Activated naive CD4-positive, alpha-beta T cell treated with anti-CD3 and anti-CD28 coated beads, Interleukin-2, amount 10 ng/mL, durations not matched to agents 7 days and 5 days (primary cell): ENCODE data around the gene CCDC154.
A peak's percentile ranks its signal among the peaks of the same experiment; 100 is the strongest.
"Not testable (repeated sequence)": the region's sequence is repeated elsewhere in the genome, so short reads cannot be mapped to it uniquely, and the experiment has no call there.

ENCODE experiments used
- CTCF ChIA-PET: fragments of 350-600 bp; sonication (Branson Sonifier 250); formaldehyde crosslinking; loops from one replicate; lab custom pipeline; 2021; ENCODE audit warnings: antibody characterized with exemption; lab: Charles Lee
- DNase-seq: peaks from one replicate; pipeline ENCODE4 v3.0.0-alpha.2; 2020
- H3K27ac Mint-ChIP-seq: one replicate; pipeline ENCODE4 v1.8.0; 2021; ENCODE audit warnings: mild to moderate bottlenecking, moderate library complexity, mixed read lengths
- H3K27me3 Mint-ChIP-seq: one replicate; pipeline ENCODE4 v1.8.0; 2021; ENCODE audit warnings: mild to moderate bottlenecking, mixed read lengths
- H3K36me3 Mint-ChIP-seq: one replicate; pipeline ENCODE4 v1.8.0; 2021; ENCODE audit warnings: mixed read lengths
- H3K4me1 Mint-ChIP-seq: one replicate; pipeline ENCODE4 v1.8.0; 2021; ENCODE audit warnings: mixed read lengths
- H3K4me3 Mint-ChIP-seq: one replicate; pipeline ENCODE4 v1.8.0; 2021; ENCODE audit warnings: mild to moderate bottlenecking, moderate library complexity, mixed read lengths
- H3K9me3 Mint-ChIP-seq: one replicate; pipeline ENCODE4 v1.8.0; 2021; ENCODE audit warnings: mixed read lengths

CCDC154 gene

DNA sequence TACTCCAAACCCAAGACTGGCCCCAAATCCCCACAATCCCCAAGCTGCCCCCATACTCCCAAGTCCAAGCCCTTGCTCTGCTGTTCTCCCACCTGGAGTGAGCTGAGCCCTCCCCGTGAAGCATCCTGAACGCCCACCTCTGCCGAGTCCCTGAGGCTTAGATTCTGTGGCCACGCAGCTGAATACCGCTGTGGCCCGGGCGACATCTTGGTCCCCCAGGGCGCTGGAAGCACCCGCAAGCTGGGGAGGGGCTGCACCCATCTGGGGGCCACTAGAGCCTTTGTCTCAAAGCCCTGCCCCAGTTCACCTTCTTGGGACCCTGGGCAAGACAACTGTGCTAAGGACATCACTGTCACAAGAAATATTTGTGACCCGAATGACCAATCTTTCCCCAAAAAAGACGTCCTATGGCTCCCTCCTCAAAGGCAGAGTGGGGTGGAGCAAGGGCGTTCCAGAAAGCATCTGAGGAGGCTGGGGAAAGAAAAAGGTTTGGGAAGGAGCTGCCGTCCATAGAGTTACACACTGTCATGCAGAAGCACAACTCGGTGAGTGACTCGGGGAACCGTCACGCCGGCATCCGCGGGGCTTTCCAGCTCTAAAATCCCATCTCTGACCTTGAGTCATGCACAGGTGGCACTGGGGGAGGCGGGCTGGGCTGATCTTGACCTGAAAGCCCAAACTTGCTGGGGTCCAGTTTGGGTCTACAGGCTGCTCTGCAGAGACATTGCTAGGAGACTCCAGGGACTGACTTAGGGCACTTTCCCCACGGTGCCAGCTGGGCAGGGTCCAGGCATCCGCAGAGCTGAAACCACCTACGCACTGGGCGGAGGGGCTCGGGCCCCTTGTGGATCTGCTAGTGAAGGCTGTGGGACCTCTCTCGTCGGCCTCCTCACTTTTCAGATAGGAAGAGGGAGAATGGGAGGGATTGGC, 37.8 kb upstream of the CCDC154 start:
- Mint-ChIP-seq H3K27me3 (peaks cover 40% of the 10 kb centered on the region), H3K36me3 (no peaks in the 10 kb centered on the region), H3K4me3 (no peak overlapping the region), H3K27ac (no peak overlapping the region), H3K4me1 (no peaks in the 10 kb centered on the region), H3K9me3 (no peaks in the 10 kb centered on the region)
- DNase-seq, result no peak
- CTCF ChIA-PET, result no interaction called here

DNA sequence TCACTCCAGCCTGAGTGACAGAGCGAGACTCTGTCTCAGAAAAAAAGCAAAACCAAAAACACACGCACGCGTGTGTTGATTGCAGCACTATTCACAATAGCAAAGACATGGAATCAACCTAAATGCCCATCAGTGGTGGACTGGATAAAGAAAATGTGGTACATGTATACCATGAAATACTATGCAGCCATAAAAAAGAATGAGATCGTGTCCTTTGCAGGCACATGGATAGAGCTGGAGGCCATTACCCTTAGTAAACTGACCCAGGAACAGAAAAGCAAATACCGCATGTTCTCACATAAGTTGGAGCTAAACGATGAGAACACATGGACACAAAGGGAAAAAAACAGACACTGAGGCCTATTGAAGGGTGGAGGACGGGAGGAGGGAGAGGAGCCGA, 34.6 kb upstream of the CCDC154 start:
- H3K4me3 Mint-ChIP-seq, H3K36me3 Mint-ChIP-seq, CTCF ChIA-PET, H3K9me3 Mint-ChIP-seq, DNase-seq, H3K27ac Mint-ChIP-seq: not testable (repeated sequence)
- Mint-ChIP-seq H3K4me1 (peaks cover 11% of the 10 kb centered on the region), H3K27me3 (peaks cover 35% of the 10 kb centered on the region)

DNA sequence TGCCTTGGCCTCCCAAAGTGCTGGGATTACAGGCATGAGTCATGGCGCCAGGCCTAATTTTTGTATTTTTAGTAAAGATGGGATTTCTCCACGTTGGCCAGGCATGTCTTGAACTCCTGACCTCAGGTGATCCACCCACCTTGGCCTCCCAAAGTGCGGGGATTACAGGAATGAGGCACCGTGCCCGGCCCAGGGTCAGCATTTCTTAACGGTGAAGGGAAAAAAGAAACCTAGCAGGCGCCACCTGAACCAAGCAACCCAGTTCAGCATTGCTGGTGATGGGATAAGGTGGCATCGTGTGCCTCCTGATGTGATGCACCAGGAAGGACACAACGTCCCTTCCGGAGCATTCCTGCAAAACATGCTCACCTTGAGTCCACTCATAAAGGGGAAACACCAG, 32.7 kb upstream of the CCDC154 start:
- H3K4me1 Mint-ChIP-seq, result peaks cover 25% of the 10 kb centered on the region
- peaks cover 2% of the 10 kb centered on the region for H3K36me3 Mint-ChIP-seq
- CTCF ChIA-PET, result no interaction called here
- no peak for DNase-seq
- no peak overlapping the region for H3K4me3 Mint-ChIP-seq
- peaks cover 20% of the 10 kb centered on the region for H3K27me3 Mint-ChIP-seq
- no peak overlapping the region for H3K27ac Mint-ChIP-seq
- H3K9me3 Mint-ChIP-seq, result no peaks in the 10 kb centered on the region

DNA sequence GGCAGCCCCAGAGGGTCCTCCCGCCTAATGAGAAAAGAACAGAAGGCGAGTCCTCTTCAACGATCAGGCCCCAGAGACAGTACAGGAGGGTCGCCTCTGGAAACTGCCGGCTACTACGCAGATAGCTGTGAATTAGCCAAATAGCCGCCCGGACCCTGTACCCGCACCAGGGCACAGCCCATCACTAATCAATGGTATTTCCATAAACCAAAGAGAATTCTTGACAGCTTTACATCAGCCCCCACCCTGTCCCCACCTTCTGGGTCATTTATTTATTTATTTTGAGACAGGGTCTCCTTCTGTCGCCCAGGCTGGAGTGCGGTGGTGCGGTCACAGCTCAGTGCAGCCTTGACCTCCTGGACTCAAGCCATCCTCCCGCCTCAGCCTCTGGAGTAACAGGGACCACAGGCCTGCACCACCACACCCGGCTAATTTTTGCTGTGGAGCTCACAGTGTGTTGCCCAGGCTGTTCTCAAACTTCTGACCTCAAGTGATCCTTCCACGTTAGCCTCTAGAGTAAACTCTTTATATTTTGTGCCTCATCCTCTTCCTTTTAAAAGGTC, 31.3 kb upstream of the CCDC154 start:
- H3K27ac Mint-ChIP-seq, result peak overlapping the region; percentile 88
- H3K4me3 Mint-ChIP-seq, result peak overlapping the region; percentile 83
- no peak for DNase-seq
- H3K27me3 Mint-ChIP-seq, result peaks cover 6% of the 10 kb centered on the region
- H3K4me1 Mint-ChIP-seq, result peaks cover 34% of the 10 kb centered on the region
- peaks cover 2% of the 10 kb centered on the region for H3K36me3 Mint-ChIP-seq
- CTCF ChIA-PET, result no interaction called here
- no peaks in the 10 kb centered on the region for H3K9me3 Mint-ChIP-seq

DNA sequence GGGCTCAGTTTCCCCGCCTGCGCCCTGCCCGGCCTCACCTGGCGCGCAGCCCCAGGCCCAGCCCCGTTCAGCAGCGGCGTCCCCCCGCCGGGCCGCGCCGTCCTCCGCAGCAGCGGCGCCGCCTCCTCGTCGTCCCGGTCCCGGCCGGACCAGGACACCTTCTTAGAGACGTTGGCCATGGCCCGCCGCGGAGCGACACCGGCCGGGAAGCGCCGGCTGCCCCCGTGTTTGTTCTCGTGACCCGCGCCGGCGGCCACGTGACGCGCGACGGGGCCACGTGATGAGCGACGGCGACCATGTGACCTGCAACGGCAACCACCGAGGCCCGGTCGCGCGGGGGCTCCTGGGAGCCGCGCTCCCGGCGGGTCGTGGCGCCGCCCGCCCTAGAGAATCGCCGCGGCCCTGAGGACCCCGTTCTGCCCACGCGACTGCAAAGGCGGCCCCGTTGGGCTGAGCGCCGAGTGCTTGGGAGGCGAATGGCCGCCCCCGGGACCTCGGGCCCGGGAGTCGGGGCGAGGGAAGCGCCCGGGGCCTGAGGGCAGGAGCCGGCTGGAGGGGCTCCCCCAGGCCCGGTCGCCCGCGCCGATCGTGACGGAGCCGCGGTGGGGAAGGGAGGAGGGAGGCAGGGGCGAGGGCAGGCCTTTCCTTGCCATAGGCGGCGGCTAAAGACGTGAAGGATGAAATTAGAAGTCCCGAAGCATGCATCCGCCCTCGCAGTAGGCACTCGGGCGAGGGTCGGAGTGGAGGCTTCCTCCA, 30.6 kb upstream of the CCDC154 start, which contains the start of gene CLCN7:
CLCN7 (minus strand) TSS at position 233 of the 756 bp plus-strand sequence; CDS start at position 179, 54 bp downstream.
- H3K27me3 Mint-ChIP-seq, result peaks cover 5% of the 10 kb centered on the region
- CTCF ChIA-PET, result no interaction called here

DNA sequence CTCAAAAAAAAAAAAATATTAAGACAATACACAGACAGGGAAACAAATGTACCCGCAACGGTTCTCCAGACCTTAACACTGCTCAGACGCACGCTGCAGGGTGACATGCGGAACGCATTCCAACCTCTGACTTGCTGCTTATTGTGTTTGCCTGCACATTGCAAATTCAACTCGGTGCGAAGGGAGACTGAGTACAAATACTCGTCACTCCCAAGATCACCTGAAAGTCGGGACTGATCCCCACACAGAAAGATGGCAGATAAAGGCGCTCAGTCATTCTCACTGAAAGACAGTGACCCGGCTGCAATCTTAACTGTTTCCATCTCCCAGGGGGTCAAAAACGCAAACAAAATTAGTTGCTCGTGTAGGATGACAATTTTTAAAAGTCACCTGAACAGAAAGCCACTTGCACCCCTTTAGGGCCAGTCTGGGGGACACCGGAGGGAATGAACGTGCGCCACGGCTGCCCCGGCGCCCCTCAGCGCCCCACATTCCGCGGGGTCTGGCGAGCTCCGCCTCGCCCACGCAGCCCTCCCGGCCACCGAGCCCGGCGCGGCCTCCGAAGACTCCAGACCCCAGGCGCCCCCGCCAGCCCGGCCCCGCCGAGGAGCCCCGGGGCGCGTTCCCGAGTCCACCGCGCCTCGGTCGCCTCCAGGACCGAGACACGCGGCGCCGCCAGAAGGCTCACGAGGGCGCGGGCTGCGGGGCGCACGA, 29.9 kb upstream of the CCDC154 start:
- H3K27me3 Mint-ChIP-seq, result peaks cover 5% of the 10 kb centered on the region
- DNase-seq, result no peak
- peak overlapping the region; percentile 83 for H3K4me3 Mint-ChIP-seq
- no peaks in the 10 kb centered on the region for H3K9me3 Mint-ChIP-seq
- H3K4me1 Mint-ChIP-seq, result peaks cover 36% of the 10 kb centered on the region
- CTCF ChIA-PET, result no interaction called here
- H3K27ac Mint-ChIP-seq, result peak overlapping the region; percentile 74
- peaks cover 2% of the 10 kb centered on the region for H3K36me3 Mint-ChIP-seq

More for the DNA sequence above, 30.6 kb upstream of the CCDC154 start, which contains the start of gene CLCN7:
- Mint-ChIP-seq H3K4me3 (peak within 1 kb of the TSS; percentile 83), H3K27ac (peak within 1 kb of the TSS; percentile 88), H3K36me3 (peaks cover 2% of the 10 kb centered on the region), H3K4me1 (peaks cover 34% of the 10 kb centered on the region), H3K9me3 (no peaks in the 10 kb centered on the region)
- DNase-seq, result peak; percentile 93

DNA sequence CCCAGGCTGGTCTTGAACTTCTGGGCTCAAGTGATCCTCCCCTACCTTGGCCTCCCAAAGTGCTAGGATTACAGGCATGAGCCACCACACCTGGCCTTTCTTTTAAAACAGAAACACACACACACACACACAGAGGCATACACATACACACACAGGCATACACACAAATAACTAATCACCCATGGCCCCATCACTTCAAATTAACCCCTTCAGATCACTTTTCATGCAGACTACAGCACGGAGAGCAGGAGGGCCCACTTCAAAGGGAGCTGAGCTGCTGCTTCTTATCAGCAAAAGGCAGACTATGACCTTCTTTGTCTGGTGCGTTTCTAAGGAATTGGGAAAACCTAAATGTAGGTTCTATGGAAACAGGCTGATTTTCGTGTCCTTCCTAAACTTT, 28.6 kb upstream of the CCDC154 start:
- no peak for DNase-seq
- H3K36me3 Mint-ChIP-seq, result peaks cover 2% of the 10 kb centered on the region
- no peaks in the 10 kb centered on the region for H3K9me3 Mint-ChIP-seq
- H3K4me1 Mint-ChIP-seq, result peaks cover 36% of the 10 kb centered on the region
- CTCF ChIA-PET, result no interaction called here
- peak overlapping the region; percentile 46 for H3K4me3 Mint-ChIP-seq
- H3K27ac Mint-ChIP-seq, result no peak overlapping the region
- peaks cover 1% of the 10 kb centered on the region for H3K27me3 Mint-ChIP-seq

DNA sequence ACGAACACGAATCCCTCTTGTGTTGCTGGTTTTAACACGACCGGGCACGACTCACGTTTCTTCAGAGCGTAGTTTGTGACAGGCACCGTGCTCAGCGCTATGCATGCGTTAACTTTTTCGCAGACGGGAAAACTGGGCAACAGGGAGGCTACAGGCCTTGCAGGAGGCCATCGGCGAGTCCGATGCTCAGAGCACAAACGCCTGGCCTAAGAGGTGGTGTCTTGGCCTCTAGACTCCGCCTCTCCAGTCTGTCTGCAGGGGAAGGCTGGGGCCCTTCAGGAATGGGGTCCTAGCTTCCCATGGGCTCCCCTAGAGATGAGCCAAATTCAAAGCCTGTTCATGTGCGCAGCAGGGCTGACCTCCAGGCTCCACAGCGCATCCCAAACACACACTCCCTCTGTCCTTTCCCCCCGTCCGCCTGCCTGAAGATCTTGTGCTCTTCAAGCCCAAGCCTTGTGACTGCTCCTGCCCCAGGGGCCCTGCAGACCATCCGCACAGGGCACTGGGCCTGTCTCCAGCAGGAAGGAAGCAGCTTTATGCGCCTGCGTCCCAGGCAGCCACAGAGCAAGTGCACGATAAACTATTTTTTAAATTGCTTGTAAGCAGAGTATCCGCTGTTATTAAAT, 27.3 kb upstream of the CCDC154 start:
- DNase-seq, result no peak
- Mint-ChIP-seq H3K27ac (no peak overlapping the region), H3K9me3 (no peaks in the 10 kb centered on the region), H3K4me3 (no peak overlapping the region), H3K27me3 (no peaks in the 10 kb centered on the region), H3K4me1 (peaks cover 36% of the 10 kb centered on the region), H3K36me3 (peaks cover 2% of the 10 kb centered on the region)
- CTCF ChIA-PET, result no interaction called here

DNA sequence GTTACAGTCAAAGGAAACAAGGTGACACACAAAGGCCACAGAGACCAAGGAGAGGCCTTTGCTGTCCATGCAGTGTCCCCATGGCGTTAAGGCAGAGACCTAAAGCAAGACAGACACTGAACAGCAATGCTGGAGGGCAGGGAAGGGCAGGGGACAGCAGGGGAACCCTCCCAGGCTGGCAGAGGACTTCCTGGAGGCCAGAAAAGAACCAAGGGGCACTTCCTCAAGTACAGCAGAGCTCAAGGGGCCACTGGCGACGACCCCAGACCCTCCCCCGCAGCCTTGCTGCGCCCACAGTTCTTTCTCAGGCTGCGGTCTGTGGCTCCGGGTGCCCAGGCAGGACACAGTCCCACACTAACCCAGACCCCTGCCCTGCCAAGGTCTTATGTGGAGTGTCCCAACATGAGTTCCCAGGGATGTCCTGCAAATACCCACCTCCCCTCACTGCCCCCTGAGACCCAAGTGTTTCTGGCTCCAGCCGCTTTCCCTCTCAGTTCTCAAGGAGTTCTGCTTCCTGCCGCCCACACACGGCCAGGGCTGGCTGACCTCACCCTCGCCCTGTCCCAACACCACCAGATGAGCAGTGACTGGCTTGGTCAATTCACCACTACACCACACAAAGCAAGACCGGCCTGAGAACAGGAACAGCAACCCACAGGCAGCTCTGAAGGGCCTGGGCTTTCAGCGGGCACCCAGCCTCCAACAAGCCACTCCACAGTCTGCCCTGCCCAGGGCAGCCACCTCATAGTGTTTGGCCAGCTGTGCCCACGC, 26.3 kb upstream of the CCDC154 start:
- no peak for DNase-seq
- Mint-ChIP-seq H3K27me3 (no peaks in the 10 kb centered on the region), H3K36me3 (peaks cover 2% of the 10 kb centered on the region), H3K9me3 (no peaks in the 10 kb centered on the region), H3K27ac (peak overlapping the region; percentile 45), H3K4me1 (peaks cover 32% of the 10 kb centered on the region), H3K4me3 (no peak overlapping the region)
- CTCF ChIA-PET, result no interaction called here

DNA sequence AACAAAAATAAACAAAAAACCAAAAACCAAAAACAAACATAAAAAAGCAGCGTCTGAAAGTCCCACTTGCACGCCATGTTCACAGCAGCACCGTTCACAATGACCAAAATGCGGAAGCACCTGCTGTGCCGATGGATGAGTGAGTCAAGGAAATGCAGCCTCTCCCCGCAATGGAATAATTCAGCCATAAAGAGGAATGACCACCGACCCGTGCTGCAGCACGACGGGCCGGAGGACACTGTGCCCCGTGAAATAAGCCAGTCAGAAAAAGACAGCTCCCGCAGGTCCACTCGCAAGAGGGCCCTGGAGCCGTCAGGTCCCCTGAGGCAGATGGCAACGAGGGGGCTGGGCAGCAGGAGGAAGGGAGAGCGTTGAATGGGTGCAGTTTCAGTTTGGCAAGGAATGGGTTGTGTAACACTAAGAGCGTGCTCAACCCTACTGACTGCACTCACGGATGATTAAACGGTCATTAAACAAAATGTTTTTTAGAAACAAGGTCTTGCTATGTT, 25.4 kb upstream of the CCDC154 start:
- H3K4me3 Mint-ChIP-seq, result no peak overlapping the region
- H3K27ac Mint-ChIP-seq, result no peak overlapping the region
- no peaks in the 10 kb centered on the region for H3K27me3 Mint-ChIP-seq
- no peaks in the 10 kb centered on the region for H3K9me3 Mint-ChIP-seq
- CTCF ChIA-PET, result no interaction called here
- H3K4me1 Mint-ChIP-seq, result peaks cover 28% of the 10 kb centered on the region
- no peak for DNase-seq
- H3K36me3 Mint-ChIP-seq, result no peaks in the 10 kb centered on the region

DNA sequence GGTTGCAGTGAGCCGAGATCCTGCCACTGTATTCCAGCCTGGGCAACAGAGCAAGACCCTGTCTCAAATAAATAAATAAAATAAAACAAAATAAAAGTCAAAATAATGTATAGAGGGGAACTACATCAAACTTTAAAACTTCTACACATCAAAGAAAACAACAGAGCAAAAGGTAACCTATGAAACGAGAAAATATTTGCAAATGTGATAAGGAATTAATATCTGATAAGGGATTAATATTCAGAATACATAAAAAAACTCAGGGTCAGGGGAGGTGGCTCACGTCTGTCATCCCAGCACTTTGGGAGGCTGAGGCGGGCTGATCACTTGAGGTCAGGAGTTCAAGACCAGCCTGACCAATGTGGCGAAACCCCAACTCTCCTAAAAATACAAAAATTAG, 24.8 kb upstream of the CCDC154 start:
- DNase-seq, H3K9me3 Mint-ChIP-seq, CTCF ChIA-PET, H3K27me3 Mint-ChIP-seq, H3K4me3 Mint-ChIP-seq, H3K36me3 Mint-ChIP-seq: not testable (repeated sequence)
- H3K27ac Mint-ChIP-seq, result peak overlapping the region; percentile 37
- peaks cover 27% of the 10 kb centered on the region for H3K4me1 Mint-ChIP-seq

DNA sequence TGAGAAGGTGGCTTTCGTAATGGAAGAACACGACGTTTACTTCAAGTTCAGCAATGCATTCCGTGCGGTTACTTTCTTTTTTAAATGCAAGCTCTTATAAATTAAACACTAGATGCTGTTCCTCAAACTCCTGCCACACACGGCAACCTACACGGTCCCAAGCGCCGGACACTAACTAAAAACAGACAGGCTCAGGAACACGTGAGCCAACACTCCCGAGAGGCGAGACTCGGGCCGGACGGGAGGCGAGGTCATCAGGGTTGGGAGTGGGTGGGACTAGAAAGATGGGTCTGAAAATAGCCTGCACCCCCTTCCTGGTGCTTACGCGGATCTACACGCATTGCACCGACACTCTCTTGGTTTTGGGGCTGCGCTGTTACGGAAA, 24.1 kb upstream of the CCDC154 start:
- H3K9me3 Mint-ChIP-seq, result no peaks in the 10 kb centered on the region
- no peak for DNase-seq
- no peaks in the 10 kb centered on the region for H3K36me3 Mint-ChIP-seq
- peaks cover 20% of the 10 kb centered on the region for H3K4me1 Mint-ChIP-seq
- no peaks in the 10 kb centered on the region for H3K27me3 Mint-ChIP-seq
- CTCF ChIA-PET, result no interaction called here
- no peak overlapping the region for H3K4me3 Mint-ChIP-seq
- H3K27ac Mint-ChIP-seq, result no peak overlapping the region

DNA sequence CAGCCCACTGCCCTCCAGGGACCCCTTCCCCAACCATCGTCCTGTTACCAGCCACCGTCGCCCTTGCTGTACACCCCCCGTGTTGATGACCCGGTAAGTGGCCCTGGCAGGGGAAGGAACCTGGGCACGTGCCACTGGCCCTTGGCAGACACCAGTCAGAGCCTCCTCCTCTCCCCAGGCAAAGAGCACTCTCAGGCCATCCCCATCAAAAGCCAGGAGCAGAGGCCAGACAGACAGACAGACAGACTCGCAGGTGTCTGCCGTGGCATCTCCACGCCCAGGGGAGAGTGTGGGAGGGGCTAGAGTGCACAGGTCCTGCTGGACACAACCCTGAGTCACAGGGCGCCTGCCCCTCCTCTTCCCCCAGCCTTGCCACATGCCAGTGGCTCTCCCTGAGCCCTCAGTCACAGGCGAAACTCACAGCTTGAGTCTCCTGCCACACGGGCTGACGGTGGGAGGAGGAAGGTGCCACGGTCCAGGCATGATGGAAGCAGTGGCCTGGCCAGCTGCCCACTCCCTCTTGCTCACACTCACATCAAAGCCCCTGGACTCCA, 22.7 kb upstream of the CCDC154 start:
- no peak for DNase-seq
- H3K9me3 Mint-ChIP-seq, result no peaks in the 10 kb centered on the region
- H3K36me3 Mint-ChIP-seq, result peaks cover 4% of the 10 kb centered on the region
- CTCF ChIA-PET, result no interaction called here
- peaks cover 11% of the 10 kb centered on the region for H3K4me1 Mint-ChIP-seq
- H3K4me3 Mint-ChIP-seq, result no peak overlapping the region
- H3K27me3 Mint-ChIP-seq, result no peaks in the 10 kb centered on the region
- no peak overlapping the region for H3K27ac Mint-ChIP-seq
